HG02943 (cell line): ENCODE measurements around the gene MTHFD1L.
A peak's percentile ranks its signal among the peaks of the same experiment; 100 is the strongest.

Experiments
- ATAC-seq: cut with Tn5 transposase; IDR thresholded peaks from one replicate; pipeline ENCODE4 v1.9.1; 2021; ENCODE audit warnings: mild to moderate bottlenecking, low read depth, moderate library complexity; ENCODE audit not compliant: unreplicated experiment

Gene MTHFD1L

DNA sequence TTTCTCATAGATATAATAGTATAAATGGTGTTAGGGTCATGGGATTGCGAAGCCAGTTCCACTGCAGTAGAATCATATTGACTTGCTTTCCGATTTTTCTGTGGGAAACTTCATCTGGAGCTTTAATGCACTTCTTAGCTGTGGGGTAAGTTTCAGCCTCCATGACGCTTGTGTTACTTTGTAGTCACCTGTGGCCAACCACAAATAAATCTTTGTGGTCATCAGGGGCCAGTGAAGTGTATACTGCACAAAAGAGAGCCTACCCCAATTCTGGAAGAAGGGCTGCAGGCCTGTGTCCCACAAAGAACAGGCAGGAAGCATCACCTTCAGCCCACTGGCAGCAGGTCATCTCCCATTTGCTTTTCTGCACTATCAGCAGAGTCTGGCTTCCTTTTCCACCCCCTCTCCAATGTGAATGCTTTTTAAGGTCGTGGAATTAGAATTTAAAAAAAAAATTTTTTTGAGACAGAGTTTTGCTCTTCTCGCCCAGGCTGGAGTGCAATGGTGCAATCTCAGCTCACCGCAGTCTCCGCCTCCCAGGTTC lies 32.0 kb downstream of the MTHFD1L start:
- peak; percentile 52 for ATAC-seq

GRCh38 chr6:150898399-150899170 lies 33.1 kb downstream of the MTHFD1L start:
- ATAC-seq = no peak

DNA sequence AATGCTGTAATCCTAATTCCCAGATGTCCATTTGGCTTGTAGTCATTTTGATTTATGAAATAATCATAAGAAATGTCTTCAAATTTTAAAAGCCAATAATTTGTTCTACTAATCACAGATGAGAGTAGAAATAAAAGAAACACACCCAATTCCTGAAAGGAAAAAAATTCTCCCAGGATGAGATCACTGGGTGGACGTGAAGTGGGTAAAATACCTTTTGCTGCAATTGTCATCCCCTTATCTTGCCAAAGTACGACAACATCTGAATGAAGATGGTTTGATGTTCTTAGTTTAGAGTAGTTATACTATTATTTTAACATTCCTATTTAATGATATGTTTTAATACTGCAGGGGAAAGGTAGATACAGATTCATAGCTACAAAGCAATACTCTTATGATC lies 33.7 kb downstream of the MTHFD1L start:
- no peak for ATAC-seq

GRCh38 chr6:150900049-150900448 lies 34.5 kb downstream of the MTHFD1L start:
- no peak for ATAC-seq

GRCh38 chr6:150902142-150902776 lies 36.8 kb downstream of the MTHFD1L start:
- ATAC-seq = no peak

- no peak for ATAC-seq
Measured at GRCh38 chr6:150905769-150906168, 40.3 kb downstream of the MTHFD1L start.

DNA sequence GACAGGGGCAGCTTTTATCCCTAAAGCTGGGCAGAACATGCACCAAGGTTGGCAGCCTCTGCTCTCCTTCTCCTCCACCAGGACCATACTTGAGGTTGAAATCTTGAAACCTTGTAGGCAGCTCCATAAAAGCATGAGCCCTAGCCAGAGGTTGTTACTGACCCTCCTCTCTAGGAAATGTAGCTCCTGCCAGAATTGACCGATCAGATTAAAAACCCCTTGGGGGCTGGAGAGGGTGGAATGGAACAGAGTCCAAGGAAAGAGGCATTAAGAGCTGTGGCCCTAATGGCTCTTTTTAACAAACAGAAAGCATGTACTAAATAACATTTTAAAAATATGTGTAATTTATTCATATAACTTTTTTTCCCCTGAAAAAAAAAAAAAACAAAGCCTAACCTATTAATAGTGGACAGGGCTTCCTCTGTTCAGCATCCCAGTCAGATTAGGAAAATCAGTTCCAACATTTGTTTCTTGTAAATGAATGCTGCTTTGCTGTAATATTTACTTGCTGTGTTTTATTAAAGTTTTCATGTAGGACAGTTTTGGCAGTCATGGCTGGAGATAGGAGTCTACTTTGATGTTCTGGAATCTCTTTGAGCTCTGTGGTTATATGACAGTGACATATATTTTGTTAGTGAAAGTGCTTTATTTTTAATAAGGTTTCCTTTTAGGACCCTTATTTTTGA lies 41.3 kb downstream of the MTHFD1L start:
- no peak for ATAC-seq

GRCh38 chr6:150907383-150907782 lies 41.9 kb downstream of the MTHFD1L start:
- no peak for ATAC-seq

- ATAC-seq = no peak
Measured at GRCh38 chr6:150908901-150909300, 43.4 kb downstream of the MTHFD1L start.

DNA sequence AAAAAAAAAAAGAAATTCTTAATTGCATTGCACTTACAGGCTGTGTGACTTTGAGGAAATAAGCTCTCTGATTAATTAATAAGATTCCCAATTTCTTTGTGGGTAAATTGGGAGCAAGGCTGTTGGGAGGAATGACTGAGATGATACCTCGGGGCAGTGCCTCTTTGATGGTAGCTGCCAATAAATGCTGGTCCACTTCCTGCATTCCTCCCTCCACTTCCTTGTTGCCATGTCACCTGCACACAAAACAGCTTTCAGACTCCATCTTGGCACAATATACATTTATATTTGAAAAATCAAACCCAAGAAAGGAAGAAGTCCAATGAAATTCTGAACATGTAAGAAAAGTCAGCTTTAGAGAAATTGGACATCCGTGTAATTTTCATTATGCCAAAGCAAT lies 45.1 kb downstream of the MTHFD1L start:
- no peak for ATAC-seq

- ATAC-seq = no peak
Measured at GRCh38 chr6:150914372-150914771, 48.9 kb downstream of the MTHFD1L start.

DNA sequence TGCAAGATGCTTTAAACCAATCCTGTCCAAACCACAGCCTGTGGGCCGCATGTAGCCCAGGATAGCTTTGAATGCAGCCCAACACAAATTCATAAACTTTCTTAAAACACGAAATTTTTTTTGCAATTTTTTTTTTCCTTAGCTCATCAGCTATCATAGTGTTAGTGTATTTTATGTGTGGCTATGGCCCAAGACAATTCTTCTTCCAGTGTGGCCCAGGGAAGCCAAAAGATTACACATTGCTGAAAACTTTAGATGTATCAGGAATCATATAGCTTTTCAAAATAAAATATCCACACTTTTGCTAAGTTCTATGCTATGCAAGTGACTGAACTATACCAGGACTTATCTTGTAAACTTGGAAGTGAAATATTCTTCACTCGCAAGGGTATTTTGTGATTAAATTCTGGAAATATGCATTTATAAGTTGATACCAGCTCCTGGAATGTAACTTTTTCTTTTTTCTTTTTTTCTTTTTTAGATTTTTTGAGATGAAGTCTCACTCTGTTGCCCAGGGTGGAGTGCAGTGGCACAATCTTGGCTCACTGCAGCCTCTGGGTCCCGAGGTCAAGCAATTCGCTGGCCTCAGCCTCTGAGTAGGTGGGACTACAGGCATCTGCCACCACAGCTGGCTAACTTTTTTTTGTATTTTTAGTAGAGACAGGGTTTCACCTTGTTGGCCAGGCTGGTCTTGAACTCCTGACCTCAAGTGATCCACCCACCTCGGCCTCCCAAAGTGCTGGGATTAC lies 49.8 kb downstream of the MTHFD1L start:
- ATAC-seq = no peak

GRCh38 chr6:150915880-150916265 lies 50.4 kb downstream of the MTHFD1L start:
- ATAC-seq = no peak

DNA sequence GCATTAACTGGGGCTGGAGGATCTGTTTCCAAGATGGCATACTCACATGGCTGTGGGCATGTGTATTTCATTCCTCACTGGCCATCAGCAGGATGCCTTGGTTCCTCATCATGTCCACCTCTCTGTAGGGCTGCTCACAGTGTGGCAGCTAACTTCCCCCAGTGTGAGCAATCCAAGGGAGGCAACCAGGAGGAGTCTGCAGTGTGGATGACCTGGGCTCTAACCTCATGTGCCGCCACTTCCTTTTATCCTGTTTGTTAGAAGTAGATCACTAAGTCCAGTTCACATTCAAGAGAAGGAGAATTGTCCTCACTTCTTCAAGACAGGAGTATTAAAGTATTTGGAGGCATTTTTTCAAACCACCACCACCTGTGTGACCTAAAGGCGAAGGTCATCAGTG lies 54.4 kb downstream of the MTHFD1L start:
- ATAC-seq = no peak

DNA sequence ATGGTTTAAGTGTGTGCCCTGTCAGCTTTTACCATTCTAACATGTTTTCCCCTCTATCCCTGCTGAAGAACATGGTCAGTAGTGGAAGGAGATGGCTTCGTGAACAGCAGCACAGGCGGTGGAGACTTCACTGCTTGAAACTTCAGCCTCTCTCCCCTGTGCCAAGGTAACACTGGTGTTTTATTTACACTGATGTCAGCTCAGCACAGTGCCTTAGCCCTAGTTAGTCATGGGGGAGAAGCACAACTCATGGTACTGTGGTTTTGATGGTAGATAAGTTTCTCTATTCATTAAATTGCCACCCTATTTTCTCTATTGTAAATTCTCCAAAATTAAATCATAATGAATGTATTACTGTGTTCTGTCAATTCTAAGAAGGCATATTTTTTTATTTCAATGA lies 56.6 kb downstream of the MTHFD1L start:
- ATAC-seq = no peak

GRCh38 chr6:150924808-150925589 lies 59.5 kb downstream of the MTHFD1L start:
- ATAC-seq = no peak

GRCh38 chr6:150925590-150925928 lies 60.1 kb downstream of the MTHFD1L start:
- ATAC-seq = no peak

- ATAC-seq = no peak
Measured at GRCh38 chr6:150925976-150926375, 60.5 kb downstream of the MTHFD1L start.

GRCh38 chr6:150928882-150929281 lies 63.4 kb downstream of the MTHFD1L start:
- no peak for ATAC-seq

DNA sequence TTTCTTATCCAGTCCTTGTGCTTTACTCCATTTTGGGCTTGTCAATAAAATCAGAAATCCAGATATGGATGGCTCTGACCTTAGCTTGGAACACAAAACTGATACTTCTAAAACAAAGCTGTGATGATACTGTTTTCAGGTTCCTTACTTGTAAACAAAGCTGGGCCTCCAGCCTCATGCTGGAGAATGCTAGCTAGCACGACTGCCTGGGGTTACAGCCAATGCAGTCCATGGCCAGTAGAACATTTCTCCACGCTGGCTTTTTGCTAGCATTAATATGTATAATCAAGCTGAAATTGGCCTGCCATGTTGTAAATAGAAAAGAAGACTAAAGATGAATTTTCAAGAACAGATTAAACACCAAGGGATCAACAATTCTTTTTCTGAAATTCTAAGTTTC lies 63.9 kb downstream of the MTHFD1L start:
- no peak for ATAC-seq
